ENCODE results near the gene UGT1A5. TPM values are rescaled to one million over a fixed set of nuclear protein-coding genes. Genes with fewer than 3 reads are reported as not detected.

Gene UGT1A5
- total RNA-seq, 1 experiment from 2014 or later, result not detected

DNA sequence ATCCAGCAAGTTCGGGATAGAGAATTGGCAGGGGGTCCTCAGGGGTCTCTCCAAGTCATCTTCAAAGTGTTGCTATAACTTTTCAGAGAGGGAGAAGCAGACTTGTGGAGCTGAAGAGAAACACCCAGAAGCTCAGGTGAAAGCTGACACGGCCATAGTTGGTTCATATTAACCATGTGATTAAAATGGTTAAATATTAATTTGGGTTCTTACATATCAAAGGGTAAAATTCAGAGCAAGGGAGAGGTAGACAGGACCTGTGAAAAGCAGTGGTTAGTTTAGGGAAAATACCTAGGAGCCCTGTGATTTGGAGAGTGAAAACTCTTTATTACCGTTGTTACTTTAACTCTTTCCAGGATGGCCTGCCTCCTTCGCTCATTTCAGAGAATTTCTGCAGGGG, 20.1 kb upstream of the UGT1A5 start, which contains the start of gene UGT1A6:
TSS of gene UGT1A6 (plus strand) at position 243 of the 400 bp plus-strand sequence. CDS start at position 358, 115 bp downstream.
- no peaks in the 10 kb centered on the region for H3K9me3 ChIP-seq (ENCODE audit: control insufficient read depth in 1 of 2, insufficient read depth in 1 of 2, low read depth in 1 of 2, low read length in 2 of 2)
- TF ChIP-seq POLR2A (IDR thresholded peaks at IDR 0.05; ENCODE audit: borderline replicate concordance, extremely low read depth, insufficient read depth, insufficient read length) (no peak), SP1 (IDR thresholded peaks at IDR 0.05; ENCODE audit: low read depth) (no peak)
- H3K4me2 ChIP-seq (ENCODE audit: low read length), result no peak within 1 kb of the TSS
- no peaks in the 10 kb centered on the region for H4K20me1 ChIP-seq (ENCODE audit: insufficient read depth)
- ATAC-seq (no peak), DNase-seq (ENCODE audit: low read depth, low spot score) (no peak)
- CTCF ChIA-PET, result no interaction called here
- H3K9ac ChIP-seq (ENCODE audit: low read length), result no peak within 1 kb of the TSS
- no peak within 1 kb of the TSS for H3K27ac ChIP-seq (ENCODE audit: low read depth, low read length)
- H3K36me3 ChIP-seq (ENCODE audit: control insufficient read depth in 1 of 2, insufficient read depth in 2 of 2, low read length in 2 of 2), result no peaks in the 10 kb centered on the region
- intact Hi-C loops (cut with micrococcal nuclease), result no loop called here
- no peaks in the 10 kb centered on the region for H3K27me3 ChIP-seq (ENCODE audit: insufficient read depth, low read length)
- BruUV-seq (replicated peaks), result no TSS peak
- H3K4me1 ChIP-seq (ENCODE audit: control insufficient read depth in 1 of 2, insufficient read depth in 2 of 2, low read length in 2 of 2), result no peaks in the 10 kb centered on the region
- H3K9me2 ChIP-seq (ENCODE audit: insufficient read depth), result no peaks in the 10 kb centered on the region
- POLR2A ChIA-PET, result no interaction called here
- no peak within 1 kb of the TSS for H2AFZ ChIP-seq (ENCODE audit: low read depth, low read length, poor library complexity, severe bottlenecking)
- H3K79me2 ChIP-seq (ENCODE audit: insufficient read depth, low read length), result no peaks in the 10 kb centered on the region
- RAD21 ChIA-PET (ENCODE audit: low non-redundant PET in 1 of 2, low total read pairs in 2 of 2, uncharacterized antibody in 2 of 2, unreplicated experiment in 2 of 2), result no interaction called here
- no peak within 1 kb of the TSS for H3K4me3 ChIP-seq (replicated peaks in 1 of 2; ENCODE audit: low read depth in 1 of 2, low read length in 2 of 2)

DNA sequence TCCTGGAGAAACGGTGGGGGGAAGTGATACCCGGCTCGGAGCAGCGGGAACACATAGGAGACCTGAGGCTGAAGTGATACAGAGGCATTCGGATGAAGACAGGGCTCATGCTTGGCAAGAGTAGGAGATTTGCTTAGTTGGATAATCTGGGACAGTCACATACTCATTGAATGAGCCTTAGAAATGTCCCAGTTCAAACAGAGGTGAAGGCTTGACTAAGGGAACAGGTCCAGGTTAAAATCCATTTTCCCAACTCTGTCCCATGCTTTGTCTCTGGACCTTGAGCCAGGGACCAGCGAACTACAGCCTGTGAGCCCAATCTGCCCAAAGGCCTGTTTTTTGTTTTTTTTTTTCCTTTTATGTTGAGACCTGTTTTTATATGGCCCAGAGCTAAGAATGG, 18.7 kb upstream of the UGT1A5 start:
- Histone ChIP-seq H3K9me2 (ENCODE audit: insufficient read depth) (no peaks in the 10 kb centered on the region), H3K9ac (ENCODE audit: low read length) (no peak overlapping the region), H4K20me1 (ENCODE audit: insufficient read depth) (no peaks in the 10 kb centered on the region), H3K4me1 (ENCODE audit: control insufficient read depth in 1 of 2, insufficient read depth in 2 of 2, low read length in 2 of 2) (no peaks in the 10 kb centered on the region), H3K79me2 (ENCODE audit: insufficient read depth, low read length) (no peaks in the 10 kb centered on the region), H3K27ac (ENCODE audit: low read depth, low read length) (no peak overlapping the region), H3K4me3 (replicated peaks in 1 of 2; ENCODE audit: low read depth in 1 of 2, low read length in 2 of 2) (no peak overlapping the region), H3K27me3 (ENCODE audit: insufficient read depth, low read length) (no peaks in the 10 kb centered on the region), H3K9me3 (ENCODE audit: control insufficient read depth in 1 of 2, insufficient read depth in 1 of 2, low read depth in 1 of 2, low read length in 2 of 2) (no peaks in the 10 kb centered on the region), H3K36me3 (ENCODE audit: control insufficient read depth in 1 of 2, insufficient read depth in 2 of 2, low read length in 2 of 2) (no peaks in the 10 kb centered on the region), H3K4me2 (ENCODE audit: low read length) (no peak overlapping the region), H2AFZ (ENCODE audit: low read depth, low read length, poor library complexity, severe bottlenecking) (no peak overlapping the region)
- RAD21 ChIA-PET (ENCODE audit: low non-redundant PET in 1 of 2, low total read pairs in 2 of 2, uncharacterized antibody in 2 of 2, unreplicated experiment in 2 of 2), result no interaction called here
- POLR2A ChIA-PET, result no interaction called here
- intact Hi-C loops (cut with micrococcal nuclease), result no loop called here
- TF ChIP-seq, protein P1, sequence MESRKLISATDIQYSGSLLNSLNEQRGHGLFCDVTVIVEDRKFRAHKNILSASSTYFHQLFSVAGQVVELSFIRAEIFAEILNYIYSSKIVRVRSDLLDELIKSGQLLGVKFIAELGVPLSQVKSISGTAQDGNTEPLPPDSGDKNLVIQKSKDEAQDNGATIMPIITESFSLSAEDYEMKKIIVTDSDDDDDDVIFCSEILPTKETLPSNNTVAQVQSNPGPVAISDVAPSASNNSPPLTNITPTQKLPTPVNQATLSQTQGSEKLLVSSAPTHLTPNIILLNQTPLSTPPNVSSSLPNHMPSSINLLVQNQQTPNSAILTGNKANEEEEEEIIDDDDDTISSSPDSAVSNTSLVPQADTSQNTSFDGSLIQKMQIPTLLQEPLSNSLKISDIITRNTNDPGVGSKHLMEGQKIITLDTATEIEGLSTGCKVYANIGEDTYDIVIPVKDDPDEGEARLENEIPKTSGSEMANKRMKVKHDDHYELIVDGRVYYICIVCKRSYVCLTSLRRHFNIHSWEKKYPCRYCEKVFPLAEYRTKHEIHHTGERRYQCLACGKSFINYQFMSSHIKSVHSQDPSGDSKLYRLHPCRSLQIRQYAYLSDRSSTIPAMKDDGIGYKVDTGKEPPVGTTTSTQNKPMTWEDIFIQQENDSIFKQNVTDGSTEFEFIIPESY (IDR thresholded peaks at IDR 0.05; ENCODE audit: extremely low read depth, insufficient replicate concordance, low read length), result no peak
- TF ChIP-seq CBX3 (IDR thresholded peaks at IDR 0.05; ENCODE audit: low read depth) (no peak), ELF1 (IDR thresholded peaks at IDR 0.05; ENCODE audit: borderline replicate concordance, low read depth) (no peak)
- BruUV-seq (replicated peaks), result no TSS peak
- CTCF ChIA-PET, result no interaction called here
- ATAC-seq (no peak), DNase-seq (ENCODE audit: low read depth, low spot score) (no peak)

All from HCT116 (cell line).